H7 (cell line): ENCODE measurements around the gene SMPDL3A. TPM values are rescaled to one million over a fixed set of nuclear protein-coding genes. Genes with fewer than 3 reads are reported as not detected.

ENCODE experiments used
- DNase-seq: peaks from one replicate; pipeline ENCODE4 v3.0.0; 2012
- H3K27me3 ChIP-seq: 2 replicates; pipeline ENCODE4 v1.6.0; 2011; ENCODE audit warnings: mild to moderate bottlenecking, low read length; ENCODE audit not compliant: control insufficient read depth, insufficient read depth
- H3K36me3 ChIP-seq: replicated peaks from 2 replicates; pipeline ENCODE4 v1.5.1; 2011; ENCODE audit warnings: low read length; ENCODE audit not compliant: control insufficient read depth, insufficient read depth
- H3K4me3 ChIP-seq: 2 replicates; pipeline ENCODE4 v1.5.1; 2011; ENCODE audit warnings: low read depth, mild to moderate bottlenecking, control low read depth, low read length, moderate library complexity; ENCODE audit not compliant: insufficient read depth
- total RNA-seq: library from RNA; depleted of rRNA; stranded (reverse); fragments of >200 nt; shearing (Covaris generic); gene quantifications from 2 replicates; pipeline ENCODE4 v1.2.3, GENCODE V29; 2014; rRNA removed

Gene SMPDL3A
- total RNA-seq, 1 experiment from 2014 or later, result 1.8 TPM

DNA sequence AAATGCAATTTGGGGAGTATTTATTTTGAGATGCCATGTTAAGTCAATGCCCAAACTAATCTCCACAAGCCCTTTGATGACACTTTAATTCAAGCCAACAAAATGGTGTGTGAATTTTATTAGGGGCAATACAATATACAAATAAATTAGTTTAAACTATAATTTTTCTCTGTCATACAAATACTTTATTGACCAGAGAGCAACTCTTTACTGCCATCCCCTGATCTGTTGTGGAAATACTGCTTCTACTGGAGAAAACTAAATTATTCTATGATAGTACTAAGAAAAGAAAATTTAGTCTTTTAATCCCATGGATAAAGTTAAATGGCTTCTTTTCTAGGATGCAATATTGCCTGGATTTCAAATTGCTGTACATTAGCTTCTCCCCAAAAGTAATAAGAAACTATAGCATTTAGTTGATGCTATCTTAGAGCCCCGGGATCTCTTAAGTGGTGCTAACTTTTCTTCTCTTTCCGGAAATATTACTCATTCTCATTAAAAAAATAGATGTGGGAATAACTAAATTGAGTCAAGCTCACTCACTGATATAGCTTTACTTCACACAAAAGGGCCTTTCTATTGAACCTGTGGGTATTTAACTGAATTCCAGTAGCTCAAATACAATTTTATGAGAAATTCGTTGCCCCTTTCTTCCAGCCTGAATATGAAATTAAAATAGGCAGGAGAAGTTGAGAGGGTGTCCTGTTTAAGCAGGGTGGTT is 49.2 kb downstream of the SMPDL3A start:
- H3K4me3 ChIP-seq, result no peak overlapping the region
- no peaks in the 10 kb centered on the region for H3K27me3 ChIP-seq
- DNase-seq, result peak; percentile 16
- H3K36me3 ChIP-seq, result no peaks in the 10 kb centered on the region

DNA sequence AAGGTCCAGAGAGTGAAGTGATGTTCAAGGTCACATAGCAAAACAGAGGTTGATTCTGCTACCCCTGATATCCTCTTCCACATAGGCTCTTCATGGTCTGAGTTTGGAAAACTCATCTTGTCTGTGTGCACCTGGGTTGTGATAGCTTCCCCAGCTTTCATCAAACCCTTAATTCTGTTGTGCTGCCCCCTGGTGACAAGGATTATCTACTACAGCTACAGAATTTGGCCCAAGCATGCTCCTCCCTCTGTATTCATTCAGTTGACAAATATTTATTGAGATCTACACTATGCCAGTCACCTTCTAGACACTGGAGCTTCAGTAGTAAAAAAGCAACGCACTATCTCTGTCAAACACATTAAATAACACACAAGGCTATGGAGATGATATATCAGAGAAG is 50.4 kb downstream of the SMPDL3A start:
- Histone ChIP-seq H3K36me3 (no peaks in the 10 kb centered on the region), H3K27me3 (no peaks in the 10 kb centered on the region), H3K4me3 (no peak overlapping the region)
- DNase-seq, result peak; percentile 67

DNA sequence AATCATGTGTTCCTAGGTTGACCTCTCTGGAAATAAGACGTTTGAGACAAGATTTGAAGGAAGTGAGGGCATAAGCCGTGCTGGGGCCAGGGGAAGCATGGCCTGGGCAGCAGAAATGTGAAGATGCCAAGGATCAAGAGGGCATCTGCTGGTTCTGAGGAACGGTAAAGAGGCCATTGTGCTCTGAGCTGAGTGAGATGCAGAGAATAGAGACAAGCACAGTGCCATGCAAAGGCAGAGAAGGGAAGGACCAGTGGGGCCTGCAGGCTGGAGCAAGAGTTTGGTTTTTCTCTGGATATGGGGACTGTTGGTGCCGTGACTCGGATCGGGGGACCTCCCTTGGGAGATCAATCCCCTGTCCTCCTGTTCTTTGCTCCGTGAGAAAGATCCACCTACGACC is 50.8 kb downstream of the SMPDL3A start:
- Histone ChIP-seq H3K4me3 (no peak overlapping the region), H3K36me3 (no peaks in the 10 kb centered on the region), H3K27me3 (no peaks in the 10 kb centered on the region)
- no peak for DNase-seq

GRCh38 chr6:122845464-122845863 is 56.4 kb downstream of the SMPDL3A start:
- no peaks in the 10 kb centered on the region for H3K36me3 ChIP-seq
- H3K4me3 ChIP-seq, result no peak overlapping the region
- no peaks in the 10 kb centered on the region for H3K27me3 ChIP-seq
- DNase-seq, result no peak

DNA sequence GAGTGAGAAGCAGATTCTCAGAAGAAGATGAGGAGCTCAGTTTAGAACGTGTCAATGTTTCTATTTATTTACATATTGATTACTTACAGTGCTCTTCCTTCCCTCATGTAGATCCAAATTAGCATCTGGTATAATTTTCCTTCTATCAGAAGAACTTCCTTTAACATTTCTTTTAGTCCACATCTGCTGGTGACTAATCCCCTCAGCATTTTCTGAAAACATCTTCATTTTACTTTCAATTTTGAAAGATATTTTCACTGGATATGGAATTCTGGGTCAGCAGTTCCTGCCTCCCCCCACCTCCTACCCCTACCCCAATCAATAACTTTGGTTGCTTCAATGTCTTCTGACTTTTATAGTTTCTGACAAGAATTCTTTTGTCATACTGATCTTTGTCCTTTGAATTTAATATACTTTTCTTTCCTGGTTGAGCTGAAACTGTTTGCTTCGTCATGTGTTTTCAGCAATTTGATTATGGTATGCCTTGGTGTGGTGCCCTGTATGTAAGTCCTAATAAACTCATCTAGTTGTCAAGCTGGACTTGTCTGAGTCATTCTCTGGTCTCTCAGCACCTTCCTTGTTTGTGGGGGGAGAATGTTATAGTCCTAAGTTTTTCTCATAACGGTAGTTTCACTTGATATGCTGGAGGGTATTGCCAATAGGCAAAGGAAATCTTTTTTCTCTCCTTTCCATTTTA is 57.0 kb downstream of the SMPDL3A start:
- Histone ChIP-seq H3K4me3 (no peak overlapping the region), H3K27me3 (no peaks in the 10 kb centered on the region), H3K36me3 (no peaks in the 10 kb centered on the region)
- no peak for DNase-seq

GRCh38 chr6:122853259-122853995 is 64.4 kb downstream of the SMPDL3A start:
- no peaks in the 10 kb centered on the region for H3K36me3 ChIP-seq
- DNase-seq, result no peak
- H3K27me3 ChIP-seq, result no peaks in the 10 kb centered on the region
- H3K4me3 ChIP-seq, result no peak overlapping the region

Other genes with a start within 250 kb of the SMPDL3A start
- 62.9 and 64.9 TPM in 2 replicates for gene PKIB, start 178.9 kb upstream of the SMPDL3A start, total RNA-seq
- 0.11 and 0.28 TPM in 2 replicates for gene FABP7, start 9.5 kb upstream of the SMPDL3A start, total RNA-seq
- 0.26 and 0.94 TPM in 2 replicates for gene CLVS2, start 207.0 kb downstream of the SMPDL3A start, total RNA-seq